Measurements from ENCODE around the gene NELFA.

DNA sequence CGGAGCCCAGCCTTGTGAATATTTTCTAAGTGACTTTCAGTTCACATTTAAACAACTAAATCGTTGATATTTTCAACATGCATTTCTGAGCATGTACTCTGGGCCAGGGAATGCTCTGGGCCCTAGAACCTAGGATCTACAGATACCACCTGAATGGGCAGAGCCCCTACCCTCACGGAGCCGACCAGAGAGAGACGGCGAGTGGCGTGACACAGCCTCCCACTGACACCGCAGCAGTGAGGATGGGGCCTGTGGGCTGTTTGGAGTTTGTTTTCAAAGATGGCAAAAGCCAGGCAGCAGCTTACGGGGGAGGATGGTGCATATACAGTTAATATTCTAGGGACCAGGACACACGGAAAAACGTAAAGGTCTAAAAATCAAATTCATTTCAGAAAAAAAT is 17.7 kb downstream of the NELFA start:
- TF ChIP-seq, protein P1, sequence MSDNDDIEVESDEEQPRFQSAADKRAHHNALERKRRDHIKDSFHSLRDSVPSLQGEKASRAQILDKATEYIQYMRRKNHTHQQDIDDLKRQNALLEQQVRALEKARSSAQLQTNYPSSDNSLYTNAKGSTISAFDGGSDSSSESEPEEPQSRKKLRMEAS (IDR thresholded peaks at IDR 0.05): no peak
- TF ChIP-seq, protein P2, sequence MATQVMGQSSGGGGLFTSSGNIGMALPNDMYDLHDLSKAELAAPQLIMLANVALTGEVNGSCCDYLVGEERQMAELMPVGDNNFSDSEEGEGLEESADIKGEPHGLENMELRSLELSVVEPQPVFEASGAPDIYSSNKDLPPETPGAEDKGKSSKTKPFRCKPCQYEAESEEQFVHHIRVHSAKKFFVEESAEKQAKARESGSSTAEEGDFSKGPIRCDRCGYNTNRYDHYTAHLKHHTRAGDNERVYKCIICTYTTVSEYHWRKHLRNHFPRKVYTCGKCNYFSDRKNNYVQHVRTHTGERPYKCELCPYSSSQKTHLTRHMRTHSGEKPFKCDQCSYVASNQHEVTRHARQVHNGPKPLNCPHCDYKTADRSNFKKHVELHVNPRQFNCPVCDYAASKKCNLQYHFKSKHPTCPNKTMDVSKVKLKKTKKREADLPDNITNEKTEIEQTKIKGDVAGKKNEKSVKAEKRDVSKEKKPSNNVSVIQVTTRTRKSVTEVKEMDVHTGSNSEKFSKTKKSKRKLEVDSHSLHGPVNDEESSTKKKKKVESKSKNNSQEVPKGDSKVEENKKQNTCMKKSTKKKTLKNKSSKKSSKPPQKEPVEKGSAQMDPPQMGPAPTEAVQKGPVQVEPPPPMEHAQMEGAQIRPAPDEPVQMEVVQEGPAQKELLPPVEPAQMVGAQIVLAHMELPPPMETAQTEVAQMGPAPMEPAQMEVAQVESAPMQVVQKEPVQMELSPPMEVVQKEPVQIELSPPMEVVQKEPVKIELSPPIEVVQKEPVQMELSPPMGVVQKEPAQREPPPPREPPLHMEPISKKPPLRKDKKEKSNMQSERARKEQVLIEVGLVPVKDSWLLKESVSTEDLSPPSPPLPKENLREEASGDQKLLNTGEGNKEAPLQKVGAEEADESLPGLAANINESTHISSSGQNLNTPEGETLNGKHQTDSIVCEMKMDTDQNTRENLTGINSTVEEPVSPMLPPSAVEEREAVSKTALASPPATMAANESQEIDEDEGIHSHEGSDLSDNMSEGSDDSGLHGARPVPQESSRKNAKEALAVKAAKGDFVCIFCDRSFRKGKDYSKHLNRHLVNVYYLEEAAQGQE (IDR thresholded peaks at IDR 0.05): no peak
- no peak for TF ChIP-seq YY1 (IDR thresholded peaks at IDR 0.05)
- TF ChIP-seq RAD21 (IDR thresholded peaks at IDR 0.05): no peak
- TF ChIP-seq, protein P3, sequence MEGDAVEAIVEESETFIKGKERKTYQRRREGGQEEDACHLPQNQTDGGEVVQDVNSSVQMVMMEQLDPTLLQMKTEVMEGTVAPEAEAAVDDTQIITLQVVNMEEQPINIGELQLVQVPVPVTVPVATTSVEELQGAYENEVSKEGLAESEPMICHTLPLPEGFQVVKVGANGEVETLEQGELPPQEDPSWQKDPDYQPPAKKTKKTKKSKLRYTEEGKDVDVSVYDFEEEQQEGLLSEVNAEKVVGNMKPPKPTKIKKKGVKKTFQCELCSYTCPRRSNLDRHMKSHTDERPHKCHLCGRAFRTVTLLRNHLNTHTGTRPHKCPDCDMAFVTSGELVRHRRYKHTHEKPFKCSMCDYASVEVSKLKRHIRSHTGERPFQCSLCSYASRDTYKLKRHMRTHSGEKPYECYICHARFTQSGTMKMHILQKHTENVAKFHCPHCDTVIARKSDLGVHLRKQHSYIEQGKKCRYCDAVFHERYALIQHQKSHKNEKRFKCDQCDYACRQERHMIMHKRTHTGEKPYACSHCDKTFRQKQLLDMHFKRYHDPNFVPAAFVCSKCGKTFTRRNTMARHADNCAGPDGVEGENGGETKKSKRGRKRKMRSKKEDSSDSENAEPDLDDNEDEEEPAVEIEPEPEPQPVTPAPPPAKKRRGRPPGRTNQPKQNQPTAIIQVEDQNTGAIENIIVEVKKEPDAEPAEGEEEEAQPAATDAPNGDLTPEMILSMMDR (IDR thresholded peaks at IDR 0.05; ENCODE audit: low read depth, low read length, missing input control): no peak
